Epithelial cell of proximal tubule (primary cell): ENCODE measurements around the gene UBAP1L. TPM values are rescaled to one million over a fixed set of nuclear protein-coding genes. Genes with fewer than 3 reads are reported as not detected.

Experiments
- DNase-seq: peaks from one replicate; pipeline ENCODE4 v3.0.0-alpha.2; 2011; ENCODE audit warnings: low read depth
- H3K4me3 ChIP-seq: 2 replicates; pipeline ENCODE4 v1.5.1; 2011; ENCODE audit warnings: low read depth, mild to moderate bottlenecking, low read length
- CTCF ChIP-seq: conservative IDR thresholded peaks from 2 replicates; pipeline ENCODE4 v1.5.1; 2012; ENCODE audit warnings: low read depth, mild to moderate bottlenecking, low read length
- total RNA-seq: library from RNA; depleted of rRNA; stranded (reverse); fragments of >200 nt; gene quantifications from 2 replicates; pipeline ENCODE4 v1.2.3, GENCODE V29; 2015

Gene UBAP1L
- total RNA-seq, 1 donor from 2014 or later = 0.23 TPM

GRCh38 chr15:65134538-65134937 lies 19.5 kb upstream of the UBAP1L start:
- peak overlapping the region; percentile 78 for H3K4me3 ChIP-seq
- TF ChIP-seq CTCF = no peak
- no peak for DNase-seq

GRCh38 chr15:65133548-65134200 lies 18.7 kb upstream of the UBAP1L start, which contains the start of gene PDCD7:
PDCD7 (minus strand) TSS chr15:65133808; CDS start chr15:65133781, 27 bp downstream.
- H3K4me3 ChIP-seq = peak within 1 kb of the TSS; percentile 78
- TF ChIP-seq CTCF = no peak
- DNase-seq = peak; percentile 56

GRCh38 chr15:65132878-65133547 lies 18.0 kb upstream of the UBAP1L start:
- peak overlapping the region; percentile 78 for H3K4me3 ChIP-seq
- TF ChIP-seq CTCF = no peak
- peak; percentile 16 for DNase-seq

- no peak for TF ChIP-seq CTCF
- H3K4me3 ChIP-seq = no peak overlapping the region
- DNase-seq = no peak
Observed at GRCh38 chr15:65130941-65131340, 15.9 kb upstream of the UBAP1L start.

GRCh38 chr15:65115542-65115941 lies 542 bp upstream of the UBAP1L start:
- H3K4me3 ChIP-seq = no peak overlapping the region
- DNase-seq = no peak
- TF ChIP-seq CTCF = no peak

- no peak overlapping the region for H3K4me3 ChIP-seq
- DNase-seq = no peak
- no peak for TF ChIP-seq CTCF
Observed at GRCh38 chr15:65110676-65111292, 4.2 kb downstream of the UBAP1L start.
